KMS-11 (cell line): ENCODE measurements around the gene CACNA1S.

Experiments used
- H2AFZ ChIP-seq: fragments of 200-600 bp; sonication (generic); 2 replicates; pipeline ENCODE4 v1.6.1; 2016; ENCODE audit warnings: antibody characterized with exemption, mixed run types, low read depth
- H3K27ac ChIP-seq: fragments of 200-600 bp; sonication (generic); 2 replicates; pipeline ENCODE4 v1.6.1; 2016; ENCODE audit warnings: mild to moderate bottlenecking, mixed run types
- H3K27me3 ChIP-seq: fragments of 200-600 bp; sonication (generic); 2 replicates; pipeline ENCODE4 v1.6.1; 2017; ENCODE audit warnings: mild to moderate bottlenecking, low read depth, mixed run types, moderate library complexity; ENCODE audit not compliant: insufficient read depth
- H3K36me3 ChIP-seq: fragments of 200-600 bp; sonication (generic); 2 replicates; pipeline ENCODE4 v1.6.1; 2017; ENCODE audit warnings: mild to moderate bottlenecking, mixed run types; ENCODE audit not compliant: insufficient read depth
- H3K4me1 ChIP-seq: fragments of 200-600 bp; sonication (generic); 2 replicates; pipeline ENCODE4 v1.6.1; 2016; ENCODE audit warnings: mild to moderate bottlenecking, low read depth, mixed run types; ENCODE audit not compliant: poor library complexity, severe bottlenecking
- H3K4me2 ChIP-seq: fragments of 200-600 bp; sonication (generic); 2 replicates; pipeline ENCODE4 v1.7.0; 2016; ENCODE audit warnings: mild to moderate bottlenecking, mixed run types
- H3K4me3 ChIP-seq: fragments of 200-600 bp; sonication (generic); IDR thresholded peaks from 2 replicates; pipeline ENCODE4 v1.6.1; 2017; ENCODE audit warnings: low read depth, low read length, mixed read lengths; ENCODE audit not compliant: insufficient read depth
- H3K79me2 ChIP-seq: fragments of 200-600 bp; sonication (generic); 2 replicates; pipeline ENCODE4 v1.6.1; 2016; ENCODE audit warnings: low read depth, mixed run types; ENCODE audit not compliant: insufficient read depth
- H3K9ac ChIP-seq: fragments of 200-600 bp; sonication (generic); 2 replicates; pipeline ENCODE4 v1.6.1; 2016; ENCODE audit warnings: mild to moderate bottlenecking, mixed run types
- H4K20me1 ChIP-seq: fragments of 200-600 bp; sonication (generic); 2 replicates; pipeline ENCODE4 v1.6.1; 2016; ENCODE audit warnings: mild to moderate bottlenecking, mixed run types; ENCODE audit not compliant: insufficient read depth
- CTCF ChIP-seq: fragments of 200-600 bp; sonication (generic); conservative IDR thresholded peaks from 2 replicates; pipeline ENCODE4 v1.6.1; 2017; ENCODE audit warnings: low read depth, mild to moderate bottlenecking, antibody characterized with exemption, low read length, moderate library complexity, mixed read lengths

The CACNA1S gene

DNA sequence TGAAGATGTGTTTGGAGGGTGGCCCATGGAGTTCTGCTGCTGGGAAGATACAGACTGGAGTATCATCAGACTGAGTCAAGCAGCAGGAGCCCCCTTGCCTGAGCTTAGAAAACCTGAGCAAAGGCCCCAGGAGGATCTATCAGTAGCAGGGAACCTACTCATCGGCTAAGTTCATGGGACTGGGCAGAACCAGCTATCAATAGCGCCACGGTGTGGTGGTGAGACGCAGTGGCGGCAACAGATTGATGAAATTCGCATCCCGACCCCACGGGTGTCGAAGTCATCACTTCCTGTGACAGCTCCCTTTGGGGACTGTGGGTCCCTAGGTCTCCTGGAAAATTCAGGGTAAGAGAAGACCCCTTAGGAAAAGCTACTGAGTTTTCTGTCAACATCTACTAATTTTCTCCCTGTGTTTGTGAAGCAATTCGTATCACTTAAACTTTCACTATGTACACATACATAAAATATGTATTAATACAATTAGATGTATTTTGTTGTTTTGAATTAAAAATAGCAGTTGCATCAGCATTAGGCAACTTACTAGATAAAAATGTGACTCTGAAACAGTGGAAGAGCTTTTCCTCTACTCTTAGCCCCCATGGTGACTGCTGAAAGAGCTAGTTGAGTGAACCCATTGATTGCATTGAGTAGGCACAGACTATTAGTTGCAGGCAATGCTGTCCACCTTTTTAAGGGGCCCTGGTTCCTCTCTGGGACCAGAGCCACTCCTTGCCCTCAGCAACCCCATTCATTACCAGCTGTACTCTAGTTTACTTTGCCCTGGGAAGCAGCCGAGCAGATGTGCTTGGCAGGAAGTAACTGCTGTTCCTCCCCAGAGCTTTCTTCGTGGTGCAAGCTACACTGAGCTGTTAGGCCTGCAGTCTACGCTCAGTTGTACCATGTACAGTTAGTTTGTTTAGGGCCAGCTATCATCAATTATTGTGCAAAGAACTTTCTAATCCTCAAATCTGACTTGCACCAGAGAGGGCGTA, 7.3 kb upstream of the CACNA1S start:
- Histone ChIP-seq H3K79me2 (no peaks in the 10 kb centered on the region), H3K27ac (no peak overlapping the region), H3K4me1 (no peaks in the 10 kb centered on the region), H3K4me2 (no peak overlapping the region), H3K4me3 (no peak overlapping the region), H4K20me1 (no peaks in the 10 kb centered on the region), H3K36me3 (no peaks in the 10 kb centered on the region), H3K27me3 (no peaks in the 10 kb centered on the region; the same call in 1 of the 2 replicates), H2AFZ (no peak overlapping the region), H3K9ac (no peak overlapping the region)
- no peak for TF ChIP-seq CTCF

GRCh38 chr1:201116091-201116490, 3.9 kb upstream of the CACNA1S start:
- peaks cover 5% of the 10 kb centered on the region for H3K4me1 ChIP-seq

DNA sequence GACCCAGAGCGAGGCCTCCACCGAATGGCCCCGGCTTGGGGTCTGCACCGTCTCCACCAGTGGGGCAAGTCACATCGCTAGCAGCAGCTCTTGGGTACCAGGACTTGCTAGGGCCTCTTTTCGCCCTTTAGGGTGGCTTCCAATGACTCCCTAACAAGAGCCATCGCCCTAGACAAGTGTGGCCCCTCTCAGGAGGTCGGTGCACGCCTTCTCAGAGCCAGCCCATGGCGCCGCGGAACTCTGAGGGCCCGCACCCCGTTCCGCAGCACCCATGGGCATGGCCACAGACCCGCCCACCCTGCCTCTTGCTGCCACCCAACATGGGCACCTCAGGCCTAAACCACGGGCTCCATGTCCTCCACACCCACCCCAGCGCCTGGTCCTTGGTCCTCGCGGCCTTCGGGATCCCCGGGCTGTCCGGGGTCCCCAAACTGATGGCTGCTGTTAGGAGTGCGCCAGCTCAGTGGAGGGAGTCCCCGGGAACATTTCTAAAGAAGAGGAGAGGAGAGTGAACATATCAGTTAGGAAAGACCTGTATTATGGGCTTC, 3.2 kb upstream of the CACNA1S start:
- Histone ChIP-seq H3K9ac (no peak overlapping the region), H3K27ac (no peak overlapping the region), H2AFZ (no peak overlapping the region), H3K4me3 (no peak overlapping the region), H3K4me1 (peaks cover 5% of the 10 kb centered on the region), H4K20me1 (no peaks in the 10 kb centered on the region), H3K4me2 (no peak overlapping the region), H3K36me3 (no peaks in the 10 kb centered on the region), H3K27me3 (no peaks in the 10 kb centered on the region), H3K79me2 (no peaks in the 10 kb centered on the region)
- TF ChIP-seq CTCF = no peak

More at GRCh38 chr1:201116091-201116490, 3.9 kb upstream of the CACNA1S start:
- TF ChIP-seq CTCF = no peak
- H3K9ac ChIP-seq = no peak overlapping the region
- H3K79me2 ChIP-seq = no peaks in the 10 kb centered on the region
- H3K27me3 ChIP-seq = no peaks in the 10 kb centered on the region
- H3K27ac ChIP-seq = no peak overlapping the region
- H3K4me3 ChIP-seq = no peak overlapping the region
- no peaks in the 10 kb centered on the region for H3K36me3 ChIP-seq
- H2AFZ ChIP-seq = no peak overlapping the region
- no peaks in the 10 kb centered on the region for H4K20me1 ChIP-seq
- no peak overlapping the region for H3K4me2 ChIP-seq

- Histone ChIP-seq H3K27ac (0 out of 2 replicates have a peak overlapping the region, but pooled peaks have one; percentile 19), H3K4me1 (peaks cover 5% of the 10 kb centered on the region), H3K4me2 (peak overlapping the region; percentile 74), H4K20me1 (no peaks in the 10 kb centered on the region), H2AFZ (peak overlapping the region; percentile 85), H3K79me2 (no peaks in the 10 kb centered on the region), H3K36me3 (no peaks in the 10 kb centered on the region), H3K4me3 (peak overlapping the region; percentile 90), H3K27me3 (no peaks in the 10 kb centered on the region), H3K9ac (peak overlapping the region; percentile 65)
- peak; percentile 88 for TF ChIP-seq CTCF
Observed at GRCh38 chr1:201114245-201115131, 2.3 kb upstream of the CACNA1S start.
